ENCODE data around the gene C5orf34. TPM values are rescaled to one million over a fixed set of nuclear protein-coding genes. Genes with fewer than 3 reads are reported as not detected.

Gene C5orf34, protein sequence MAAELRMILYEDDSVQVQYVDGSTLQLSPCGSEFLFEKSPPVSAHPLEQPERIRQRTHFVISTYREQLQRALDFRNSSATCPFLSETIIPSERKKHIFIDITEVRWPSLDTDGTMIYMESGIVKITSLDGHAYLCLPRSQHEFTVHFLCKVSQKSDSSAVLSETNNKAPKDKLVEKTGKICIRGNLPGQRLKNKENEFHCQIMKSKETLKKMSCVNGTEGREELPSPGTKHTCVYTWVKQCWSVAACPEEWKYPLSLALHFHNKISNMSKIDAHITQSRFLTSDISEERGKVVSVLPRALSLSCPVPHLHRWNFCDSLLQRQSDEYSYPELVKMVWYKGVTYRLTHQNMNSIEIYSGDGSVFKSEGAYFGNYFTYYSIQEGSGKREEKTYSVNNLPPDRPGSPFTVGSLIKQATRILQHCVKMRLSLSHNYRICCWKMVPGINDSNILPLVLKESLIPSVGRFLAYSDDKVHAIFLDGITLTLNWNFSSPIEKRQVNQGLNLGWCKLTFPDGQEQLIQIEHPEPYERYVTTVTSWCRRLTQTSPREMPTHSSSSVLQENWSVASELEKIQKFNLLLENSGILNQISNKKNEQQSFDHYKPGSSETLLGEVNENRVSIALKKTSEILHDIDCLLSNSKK
- total RNA-seq, result 4.8 and 4.9 TPM in 2 replicates
- long read RNA-seq, transcript C5orf34-201 (13 exons, 2,507 nt), result major isoform, 11 of 27 reads
- long read RNA-seq, partial matches to known transcripts, result 1 of 27 reads
- long read RNA-seq, other reads (novel, unspliced or antisense), result 15 of 27 reads

DNA sequence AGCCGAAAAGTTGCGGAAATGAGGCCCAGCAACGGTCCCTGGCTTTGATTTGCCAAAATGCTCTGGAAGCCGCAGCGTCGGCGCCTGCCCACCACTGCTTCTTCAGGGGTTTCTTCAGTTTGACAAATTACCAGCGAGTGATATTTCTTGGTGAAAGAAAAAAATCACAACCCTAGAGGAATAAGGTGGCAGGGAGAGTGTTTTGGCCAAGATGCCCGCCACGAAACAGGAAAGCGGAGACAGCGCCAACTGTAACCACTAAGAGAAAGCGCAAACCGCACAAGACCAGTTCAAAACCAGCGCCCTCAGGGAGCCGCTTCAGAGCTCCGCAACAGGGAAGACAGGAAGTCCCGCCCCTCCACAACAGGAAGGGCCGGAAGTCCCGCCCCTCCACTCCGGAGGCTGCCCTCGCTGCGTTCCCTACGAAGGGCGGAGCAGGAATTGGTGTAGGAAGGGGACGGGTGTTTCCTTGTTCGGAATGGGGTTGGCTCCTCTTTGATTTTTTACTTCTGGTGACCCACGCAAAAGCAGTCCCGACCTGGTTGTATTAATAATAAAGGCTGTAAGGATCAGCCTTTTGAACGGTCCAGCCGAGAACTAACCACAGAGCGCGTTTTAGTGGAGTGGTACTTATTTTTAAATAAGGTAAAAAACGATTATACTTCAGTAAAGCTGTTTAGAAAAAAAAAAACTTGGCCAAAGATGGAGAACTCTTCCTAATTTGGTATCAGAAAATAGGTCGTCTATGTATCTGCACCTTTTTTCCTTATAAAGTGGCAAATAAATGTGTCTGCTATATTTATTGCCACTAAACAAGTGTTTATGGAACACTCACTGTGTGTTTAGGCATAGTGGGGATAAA lies at the start of gene C5orf34:
TSS of gene C5orf34 (minus strand) at position 333 of the 862 bp plus-strand sequence. CDS start 5,809 bp downstream, outside the sequence.
- DNase-seq (ENCODE audit: low spot score, unreplicated experiment), result peak; percentile 94
- Mint-ChIP-seq H3K4me3 (ENCODE audit: low read depth) (peak within 1 kb of the TSS; percentile 85), H3K9me3 (ENCODE audit: low read depth) (no peaks in the 10 kb centered on the region), H3K36me3 (ENCODE audit: insufficient read depth) (peaks cover 4% of the 10 kb centered on the region), H3K27ac (peak within 1 kb of the TSS; percentile 97), H3K27me3 (no peaks in the 10 kb centered on the region), H3K4me1 (ENCODE audit: low read depth) (peaks cover 17% of the 10 kb centered on the region)
- TF ChIP-seq, protein P1, sequence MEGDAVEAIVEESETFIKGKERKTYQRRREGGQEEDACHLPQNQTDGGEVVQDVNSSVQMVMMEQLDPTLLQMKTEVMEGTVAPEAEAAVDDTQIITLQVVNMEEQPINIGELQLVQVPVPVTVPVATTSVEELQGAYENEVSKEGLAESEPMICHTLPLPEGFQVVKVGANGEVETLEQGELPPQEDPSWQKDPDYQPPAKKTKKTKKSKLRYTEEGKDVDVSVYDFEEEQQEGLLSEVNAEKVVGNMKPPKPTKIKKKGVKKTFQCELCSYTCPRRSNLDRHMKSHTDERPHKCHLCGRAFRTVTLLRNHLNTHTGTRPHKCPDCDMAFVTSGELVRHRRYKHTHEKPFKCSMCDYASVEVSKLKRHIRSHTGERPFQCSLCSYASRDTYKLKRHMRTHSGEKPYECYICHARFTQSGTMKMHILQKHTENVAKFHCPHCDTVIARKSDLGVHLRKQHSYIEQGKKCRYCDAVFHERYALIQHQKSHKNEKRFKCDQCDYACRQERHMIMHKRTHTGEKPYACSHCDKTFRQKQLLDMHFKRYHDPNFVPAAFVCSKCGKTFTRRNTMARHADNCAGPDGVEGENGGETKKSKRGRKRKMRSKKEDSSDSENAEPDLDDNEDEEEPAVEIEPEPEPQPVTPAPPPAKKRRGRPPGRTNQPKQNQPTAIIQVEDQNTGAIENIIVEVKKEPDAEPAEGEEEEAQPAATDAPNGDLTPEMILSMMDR (IDR thresholded peaks at IDR 0.05; ENCODE audit: unreplicated experiment), result no peak

DNA sequence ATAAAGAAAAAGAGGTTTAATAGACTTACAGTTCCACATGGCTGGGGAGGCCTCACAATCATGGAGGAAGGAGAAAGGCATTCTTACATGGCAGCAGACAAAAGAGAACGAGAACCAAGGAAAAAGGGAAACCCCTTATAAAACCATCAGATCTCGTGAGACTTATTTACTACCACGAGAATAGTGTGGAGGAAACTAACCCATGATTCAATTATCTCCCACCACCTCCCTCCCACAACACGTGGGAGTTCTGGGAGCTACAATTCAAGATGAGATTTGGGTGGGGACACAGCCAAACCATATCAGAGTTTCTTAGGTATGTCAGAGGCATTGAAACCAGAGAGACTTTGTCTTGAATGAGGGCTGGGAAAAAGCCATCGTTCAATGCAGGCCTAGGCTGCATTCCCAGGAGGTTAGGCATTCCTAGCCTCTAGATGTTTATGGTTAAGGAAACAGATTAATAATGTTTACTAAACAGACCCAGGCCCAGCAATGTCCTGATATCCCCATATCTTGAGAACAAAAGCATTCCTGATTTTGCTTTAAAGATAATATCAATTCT lies 49.4 kb upstream of the C5orf34 start:
- Mint-ChIP-seq H3K27me3 (no peaks in the 10 kb centered on the region), H3K27ac (no peak overlapping the region), H3K4me3 (ENCODE audit: low read depth) (no peak overlapping the region), H3K9me3 (ENCODE audit: low read depth) (no peaks in the 10 kb centered on the region), H3K36me3 (ENCODE audit: insufficient read depth) (no peaks in the 10 kb centered on the region), H3K4me1 (ENCODE audit: low read depth) (peaks cover 2% of the 10 kb centered on the region)
- TF ChIP-seq, protein P1 (IDR thresholded peaks at IDR 0.05; ENCODE audit: unreplicated experiment), result no peak
- no peak for DNase-seq (ENCODE audit: low spot score, unreplicated experiment)

DNA sequence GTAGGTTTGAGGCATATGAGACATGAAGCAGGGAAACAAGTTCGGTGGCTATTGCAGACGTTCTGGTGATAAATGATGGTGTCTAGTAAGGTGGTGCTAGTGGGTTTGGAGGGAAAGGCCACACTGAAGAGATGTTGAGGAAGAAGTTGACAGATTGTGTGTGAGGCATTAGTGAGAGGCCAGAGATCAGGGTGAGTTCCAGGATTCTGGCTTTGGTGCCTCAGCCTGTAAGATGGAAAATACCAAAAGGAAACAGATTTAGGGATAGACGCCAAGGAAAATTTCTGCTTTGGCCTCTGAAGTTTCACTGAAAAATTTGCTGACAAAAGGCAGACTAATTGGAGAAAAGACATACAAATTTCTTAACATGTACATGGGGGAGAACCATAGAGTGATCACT lies 48.4 kb upstream of the C5orf34 start:
- no peak for DNase-seq (ENCODE audit: low spot score, unreplicated experiment)
- Mint-ChIP-seq H3K27me3 (no peaks in the 10 kb centered on the region), H3K4me1 (ENCODE audit: low read depth) (peaks cover 2% of the 10 kb centered on the region), H3K36me3 (ENCODE audit: insufficient read depth) (no peaks in the 10 kb centered on the region), H3K9me3 (ENCODE audit: low read depth) (no peaks in the 10 kb centered on the region), H3K4me3 (ENCODE audit: low read depth) (no peak overlapping the region), H3K27ac (no peak overlapping the region)
- TF ChIP-seq, protein P1 (IDR thresholded peaks at IDR 0.05; ENCODE audit: unreplicated experiment), result no peak

DNA sequence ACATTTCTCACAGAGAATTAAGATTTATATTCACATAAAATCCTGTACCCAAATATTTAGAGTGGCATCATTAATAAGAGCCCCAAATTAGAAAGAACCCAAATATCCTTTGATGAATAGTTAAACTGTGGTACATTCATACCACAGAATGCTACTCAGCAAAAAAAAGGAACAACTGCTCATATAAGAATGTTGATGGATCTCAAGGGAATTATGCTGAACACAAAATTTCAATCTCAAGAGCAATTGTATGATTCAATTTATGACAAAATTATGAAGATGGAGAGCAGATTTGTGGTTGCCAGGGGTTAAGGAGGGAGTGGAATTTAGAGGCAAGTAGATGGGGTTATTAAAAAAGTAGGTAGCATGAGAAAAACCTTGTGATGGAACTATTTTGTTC lies 46.4 kb upstream of the C5orf34 start:
- Mint-ChIP-seq H3K27me3 (no peaks in the 10 kb centered on the region), H3K4me3 (ENCODE audit: low read depth) (no peak overlapping the region), H3K4me1 (ENCODE audit: low read depth) (peaks cover 2% of the 10 kb centered on the region), H3K9me3 (ENCODE audit: low read depth) (no peaks in the 10 kb centered on the region), H3K36me3 (ENCODE audit: insufficient read depth) (no peaks in the 10 kb centered on the region), H3K27ac (no peak overlapping the region)
- TF ChIP-seq, protein P1 (IDR thresholded peaks at IDR 0.05; ENCODE audit: unreplicated experiment), result no peak
- no peak for DNase-seq (ENCODE audit: low spot score, unreplicated experiment)
